Stimulated activated CD8-positive, alpha-beta memory T cell treated with anti-CD3 and anti-CD28 coated beads, Interleukin-7, amount 100 ng/mL, for 24 hours (primary cell): ENCODE results near the gene CEP164.

Experiments used
- DNase-seq: peaks from one replicate; pipeline ENCODE4 v3.0.0-alpha.2; 2020; ENCODE audit warnings: low read depth

CEP164 gene

GRCh38 chr11:117423046-117423575, 95.5 kb downstream of the CEP164 start:
- no peak for DNase-seq

DNA sequence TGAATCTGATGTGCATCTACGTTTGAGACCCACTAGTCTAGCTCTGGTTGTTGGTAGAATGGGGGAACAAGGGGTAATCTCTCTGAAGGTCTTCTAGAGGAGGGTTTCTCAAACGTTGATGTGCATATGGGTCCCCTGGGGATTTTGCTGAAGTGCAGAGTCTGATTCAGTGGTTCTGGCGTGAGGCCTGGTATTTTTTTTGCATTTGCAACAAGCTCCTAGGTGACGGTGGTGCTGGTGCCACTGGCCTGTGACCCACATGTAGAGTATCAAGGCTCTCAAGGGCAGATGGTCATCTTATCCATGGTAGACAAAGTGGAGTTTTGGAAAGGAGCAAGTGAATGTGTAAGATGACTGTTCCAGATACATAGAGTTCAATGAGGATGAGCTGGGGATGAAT, 97.1 kb downstream of the CEP164 start:
- DNase-seq, result no peak

GRCh38 chr11:117425679-117426296, 98.1 kb downstream of the CEP164 start:
- no peak for DNase-seq

DNA sequence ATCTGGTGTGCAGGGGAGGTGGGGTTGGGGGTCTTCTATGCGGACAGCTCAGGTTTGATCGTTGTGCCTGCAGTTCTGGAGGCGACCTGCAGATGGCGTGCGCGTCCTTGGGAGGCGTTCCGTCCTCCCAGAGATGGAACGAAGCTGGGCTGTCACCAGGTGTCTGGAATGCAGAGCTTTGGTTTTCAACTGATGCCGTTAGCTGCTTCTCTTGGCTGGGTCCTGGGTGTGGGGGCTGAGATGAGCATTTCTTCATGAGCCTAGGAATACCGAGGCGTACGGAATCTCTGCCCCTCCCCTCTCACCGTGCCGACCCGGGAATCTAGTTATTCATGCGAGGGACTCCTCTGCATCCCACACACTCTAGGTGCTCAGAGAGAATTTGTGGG, 98.6 kb downstream of the CEP164 start:
- peak; percentile 61 for DNase-seq

GRCh38 chr11:117426941-117427340, 99.3 kb downstream of the CEP164 start:
- DNase-seq, result no peak

- DNase-seq, result no peak
Measured at GRCh38 chr11:117427356-117427874, 99.8 kb downstream of the CEP164 start.

GRCh38 chr11:117428186-117428855, 100.7 kb downstream of the CEP164 start:
- no peak for DNase-seq

DNA sequence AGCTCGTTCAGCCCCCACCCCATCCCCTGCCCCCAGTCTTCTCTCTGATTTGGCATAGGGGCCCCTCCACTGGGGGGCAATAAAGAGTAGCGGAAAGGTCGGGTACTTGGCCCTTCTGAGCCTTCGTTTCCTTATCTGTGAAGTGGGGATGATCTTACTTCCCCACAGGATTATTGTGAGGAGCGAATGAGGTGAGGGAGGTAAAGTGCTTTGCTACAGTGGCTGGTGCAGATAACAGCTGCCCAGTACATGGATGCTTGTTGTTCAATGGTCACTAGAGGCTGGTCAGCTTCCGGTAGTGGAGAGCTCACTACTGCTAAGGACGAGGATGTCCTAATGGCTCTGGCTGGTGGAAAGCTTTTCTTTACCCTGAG, 101.2 kb downstream of the CEP164 start:
- no peak for DNase-seq

- DNase-seq, result no peak
Measured at GRCh38 chr11:117430293-117430955, 102.8 kb downstream of the CEP164 start.

- no peak for DNase-seq
Measured at GRCh38 chr11:117431436-117431835, 103.8 kb downstream of the CEP164 start.

- DNase-seq, result no peak
Measured at GRCh38 chr11:117433717-117434116, 106.1 kb downstream of the CEP164 start.

- no peak for DNase-seq
Measured at GRCh38 chr11:117434481-117434880, 106.8 kb downstream of the CEP164 start.

DNA sequence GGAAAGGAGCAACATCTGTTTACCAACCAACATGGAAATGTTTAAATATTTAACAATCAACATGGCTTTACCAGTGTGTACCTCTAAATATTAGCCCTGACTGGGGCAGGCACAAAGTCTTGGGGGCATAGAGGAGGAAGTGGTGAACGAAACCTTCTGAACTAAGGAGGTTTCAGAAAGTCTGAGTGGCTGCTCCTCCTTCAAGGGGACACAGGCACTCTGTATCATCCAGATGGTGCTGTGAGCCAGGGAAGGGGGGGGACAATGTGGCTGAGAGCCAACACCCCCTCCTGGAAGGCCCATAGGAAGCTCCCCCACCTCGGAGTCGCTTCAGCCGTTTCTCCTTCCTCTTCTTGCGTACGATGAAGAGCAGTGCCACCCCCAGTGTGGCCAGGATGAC, 107.7 kb downstream of the CEP164 start:
- no peak for DNase-seq

DNA sequence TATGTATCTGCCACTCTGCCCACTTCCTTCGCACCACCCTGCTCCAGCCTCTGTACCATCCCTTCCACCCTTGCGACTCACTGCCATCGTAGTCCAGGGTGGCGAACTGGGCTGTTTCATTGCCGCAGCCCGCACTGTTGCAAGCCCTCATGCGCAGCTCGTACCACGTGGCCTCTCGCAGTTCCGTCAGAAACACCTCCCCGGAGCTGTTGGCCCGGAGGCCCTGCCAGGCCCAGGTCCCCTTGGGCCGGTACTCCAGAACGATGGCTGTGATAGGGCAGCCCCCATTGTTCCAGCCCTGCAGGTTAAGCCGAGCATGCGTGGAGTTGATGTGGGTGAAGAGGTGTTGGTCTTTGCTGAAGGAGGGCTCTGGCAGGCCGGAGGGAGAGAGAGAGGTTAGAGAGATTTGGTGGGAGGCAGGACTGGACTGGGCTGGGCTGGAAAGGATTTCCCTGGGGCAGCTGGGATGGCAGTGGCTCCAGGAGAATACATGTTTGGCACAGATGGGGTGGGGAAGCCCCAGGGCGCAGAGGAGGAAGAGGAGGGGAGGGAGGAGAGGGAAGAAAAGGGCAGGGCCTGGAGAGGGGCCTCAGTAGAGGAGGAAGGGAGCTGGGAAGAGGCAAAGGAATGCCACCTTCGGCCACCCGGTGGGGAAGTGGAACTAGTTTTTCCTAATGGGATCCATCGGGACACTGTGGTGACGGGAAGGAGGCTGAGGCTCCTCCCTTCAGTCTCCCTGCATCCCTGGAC, 109.6 kb downstream of the CEP164 start:
- DNase-seq, result no peak

DNA sequence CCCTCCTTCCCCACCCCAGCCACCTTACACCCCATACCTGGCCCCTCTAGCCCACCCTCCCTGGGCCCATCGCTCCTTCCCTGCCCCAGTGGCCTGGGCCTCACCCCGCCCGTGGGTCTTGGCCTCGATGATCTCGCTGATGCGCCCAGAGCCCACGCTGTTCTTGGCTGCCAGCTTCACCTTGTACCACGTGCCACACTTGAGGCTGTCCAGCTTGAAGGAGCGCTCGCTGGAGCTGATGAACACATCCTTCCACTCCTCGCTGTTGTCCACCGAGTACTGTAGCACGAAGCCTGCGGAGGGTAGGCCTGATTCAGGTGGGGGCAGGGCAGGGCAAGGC, 110.1 kb downstream of the CEP164 start:
- no peak for DNase-seq

DNA sequence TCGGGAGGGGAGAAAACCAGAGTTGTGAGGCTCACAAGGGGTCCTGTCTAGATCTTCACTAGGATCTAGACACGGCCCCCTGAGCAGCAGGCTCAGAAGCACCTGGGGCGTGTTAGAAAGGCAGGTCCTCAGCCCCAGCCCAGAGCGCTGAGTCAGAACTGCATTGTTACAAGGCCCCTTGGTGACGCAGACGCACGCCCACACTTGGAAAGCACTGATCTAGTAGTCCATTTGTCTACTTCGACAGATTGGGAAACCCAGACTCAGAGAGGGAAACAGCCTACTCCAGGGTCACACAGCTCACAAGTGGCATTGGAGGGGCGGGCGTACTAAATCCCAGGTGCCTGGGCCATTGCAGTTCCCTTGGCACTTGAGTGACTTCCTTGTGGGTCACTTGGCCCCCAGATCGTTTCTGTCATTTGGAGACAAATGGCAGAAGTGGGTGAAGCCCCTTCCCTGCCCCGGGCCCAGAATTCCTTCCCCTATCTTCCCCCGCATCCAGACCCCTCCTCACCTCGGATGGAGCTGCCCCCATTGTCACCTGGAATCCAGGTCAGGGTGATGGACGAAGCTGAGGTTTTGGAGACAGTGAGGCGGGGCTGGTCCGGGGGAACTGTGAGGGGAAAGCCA, 110.8 kb downstream of the CEP164 start:
- DNase-seq, result no peak

DNA sequence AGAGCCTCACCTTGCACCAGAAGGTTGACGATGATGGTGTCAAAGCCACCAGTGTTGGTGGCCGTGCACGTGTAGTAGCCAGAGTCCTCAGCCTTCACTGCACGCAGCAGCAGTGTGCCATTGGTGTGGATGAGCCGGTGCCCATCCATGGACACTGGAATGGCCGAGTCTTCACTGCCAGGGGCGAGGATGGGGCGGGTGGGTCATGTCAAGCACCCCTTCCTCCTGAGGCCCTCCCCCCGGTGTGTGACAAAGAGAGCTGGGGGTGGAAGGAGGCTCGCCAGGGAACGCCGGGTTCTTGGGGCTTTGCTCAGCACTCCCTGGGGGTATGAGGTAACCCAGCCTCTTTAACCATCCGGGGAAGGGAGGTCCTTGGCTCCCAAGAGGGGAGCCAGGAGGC, 111.6 kb downstream of the CEP164 start:
- no peak for DNase-seq

DNA sequence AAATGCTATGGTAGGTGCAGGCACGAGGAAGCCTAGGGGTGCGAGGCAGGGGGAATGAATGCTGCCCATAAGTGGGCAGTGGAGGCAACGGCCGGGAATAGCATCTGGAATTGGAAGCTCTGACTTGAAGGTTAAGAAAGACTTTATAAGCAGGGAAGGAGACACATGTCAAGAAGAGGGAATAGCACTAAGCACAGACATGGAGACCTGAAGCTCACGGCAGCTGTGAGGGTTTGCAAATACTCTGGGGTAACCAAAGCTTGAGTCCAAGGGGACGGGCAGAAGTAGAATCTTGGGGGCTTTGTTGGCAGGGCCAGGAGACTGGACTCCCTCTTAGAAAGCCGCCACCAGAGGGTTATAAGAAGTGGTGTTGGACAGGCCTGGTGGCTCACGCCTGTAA, 112.6 kb downstream of the CEP164 start:
- DNase-seq, result no peak

- DNase-seq, result no peak
Measured at GRCh38 chr11:117441146-117441975, 113.7 kb downstream of the CEP164 start.

DNA sequence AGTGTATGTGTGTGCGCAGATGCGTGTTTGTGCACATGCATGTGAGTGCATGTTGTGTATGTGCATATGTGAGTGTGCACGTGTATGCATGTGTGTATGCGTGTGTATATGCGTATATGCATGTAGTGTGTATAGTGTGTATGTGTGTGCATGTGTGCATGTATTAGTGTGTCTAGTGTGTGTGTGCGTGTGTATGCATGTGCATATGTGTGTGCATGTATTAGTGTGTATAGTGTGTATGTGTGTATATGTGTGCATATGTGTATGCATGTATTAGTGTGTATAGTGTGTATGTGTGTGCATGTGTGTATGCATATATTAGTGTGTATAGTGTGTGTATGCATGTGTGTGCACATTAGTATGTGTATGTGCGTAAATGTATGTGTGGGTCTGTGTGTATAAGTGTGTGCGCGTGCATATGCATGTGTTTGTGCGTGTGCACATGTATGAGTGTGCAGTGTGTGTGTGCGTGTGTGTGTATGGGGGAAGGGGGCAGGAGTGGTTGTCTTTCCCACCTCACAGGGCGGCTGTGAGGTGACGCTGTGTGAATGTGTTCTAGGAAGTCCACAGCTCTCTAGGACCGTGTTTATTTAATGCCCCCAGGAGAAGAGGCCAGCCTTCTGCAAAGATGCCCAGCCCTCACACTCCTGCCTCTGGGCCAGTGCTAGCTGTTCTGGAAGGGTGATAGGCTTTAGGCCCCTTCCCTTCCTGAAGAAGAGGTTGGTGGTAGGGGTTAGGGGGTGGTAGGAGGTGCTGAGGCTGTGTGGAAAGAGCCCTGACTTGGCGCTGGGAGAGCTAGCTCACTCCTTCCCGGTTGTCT, 114.6 kb downstream of the CEP164 start:
- no peak for DNase-seq
